ENCODE measurements around the gene FYN.

Gene FYN

DNA sequence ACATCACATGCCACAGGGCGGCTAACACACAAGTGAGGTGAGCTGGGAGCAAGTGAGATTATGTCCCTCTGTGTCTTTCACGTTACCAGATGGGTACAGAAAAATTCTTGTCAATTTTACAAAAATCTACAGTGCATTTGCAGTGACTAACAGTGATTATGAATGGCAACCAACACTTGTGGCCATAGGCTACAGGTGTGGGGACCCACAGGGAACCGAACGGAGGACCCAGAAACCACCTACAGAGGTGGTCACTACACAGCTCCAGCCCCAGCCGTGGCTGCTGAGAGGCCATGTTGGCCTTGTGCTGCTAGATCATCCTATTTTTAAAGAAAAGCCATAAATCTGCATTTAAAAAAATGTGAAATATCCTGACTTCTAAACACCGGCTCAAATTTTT lies 50.2 kb downstream of the FYN start:
- no peak overlapping the region for H3K4me3 ChIP-seq (replicated peaks in 1 of 2; ENCODE audit: low read depth in 2 of 2, low read length in 2 of 2)
- TF ChIP-seq, protein P1, sequence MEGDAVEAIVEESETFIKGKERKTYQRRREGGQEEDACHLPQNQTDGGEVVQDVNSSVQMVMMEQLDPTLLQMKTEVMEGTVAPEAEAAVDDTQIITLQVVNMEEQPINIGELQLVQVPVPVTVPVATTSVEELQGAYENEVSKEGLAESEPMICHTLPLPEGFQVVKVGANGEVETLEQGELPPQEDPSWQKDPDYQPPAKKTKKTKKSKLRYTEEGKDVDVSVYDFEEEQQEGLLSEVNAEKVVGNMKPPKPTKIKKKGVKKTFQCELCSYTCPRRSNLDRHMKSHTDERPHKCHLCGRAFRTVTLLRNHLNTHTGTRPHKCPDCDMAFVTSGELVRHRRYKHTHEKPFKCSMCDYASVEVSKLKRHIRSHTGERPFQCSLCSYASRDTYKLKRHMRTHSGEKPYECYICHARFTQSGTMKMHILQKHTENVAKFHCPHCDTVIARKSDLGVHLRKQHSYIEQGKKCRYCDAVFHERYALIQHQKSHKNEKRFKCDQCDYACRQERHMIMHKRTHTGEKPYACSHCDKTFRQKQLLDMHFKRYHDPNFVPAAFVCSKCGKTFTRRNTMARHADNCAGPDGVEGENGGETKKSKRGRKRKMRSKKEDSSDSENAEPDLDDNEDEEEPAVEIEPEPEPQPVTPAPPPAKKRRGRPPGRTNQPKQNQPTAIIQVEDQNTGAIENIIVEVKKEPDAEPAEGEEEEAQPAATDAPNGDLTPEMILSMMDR (IDR thresholded peaks at IDR 0.05; ENCODE audit: low read depth, low read length) = no peak
- no peak for DNase-seq (ENCODE audit: low read depth in 2 of 2)

DNA sequence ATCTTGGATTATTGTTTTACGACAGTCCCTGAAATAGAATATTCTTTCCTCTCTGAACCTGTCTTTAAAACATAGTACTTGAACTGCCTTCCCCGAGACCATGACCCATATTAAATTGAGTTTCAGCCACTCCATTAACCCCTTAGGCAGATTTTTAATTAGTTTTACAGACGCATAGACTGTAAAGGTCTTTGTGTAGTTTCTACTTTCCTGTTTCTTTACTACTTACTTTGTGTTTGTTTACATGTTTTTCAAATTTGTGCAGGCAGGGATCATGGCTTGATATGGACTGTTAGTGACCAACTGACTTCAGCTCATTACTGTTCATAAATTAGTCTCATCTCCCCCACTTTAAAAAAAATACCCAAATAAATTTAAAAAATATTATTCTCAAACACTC lies 53.8 kb downstream of the FYN start:
- no peak for DNase-seq (ENCODE audit: low read depth in 2 of 2)
- no peak overlapping the region for H3K4me3 ChIP-seq (replicated peaks in 1 of 2; ENCODE audit: low read depth in 2 of 2, low read length in 2 of 2)
- TF ChIP-seq, protein P1 (IDR thresholded peaks at IDR 0.05; ENCODE audit: low read depth, low read length) = no peak

DNA sequence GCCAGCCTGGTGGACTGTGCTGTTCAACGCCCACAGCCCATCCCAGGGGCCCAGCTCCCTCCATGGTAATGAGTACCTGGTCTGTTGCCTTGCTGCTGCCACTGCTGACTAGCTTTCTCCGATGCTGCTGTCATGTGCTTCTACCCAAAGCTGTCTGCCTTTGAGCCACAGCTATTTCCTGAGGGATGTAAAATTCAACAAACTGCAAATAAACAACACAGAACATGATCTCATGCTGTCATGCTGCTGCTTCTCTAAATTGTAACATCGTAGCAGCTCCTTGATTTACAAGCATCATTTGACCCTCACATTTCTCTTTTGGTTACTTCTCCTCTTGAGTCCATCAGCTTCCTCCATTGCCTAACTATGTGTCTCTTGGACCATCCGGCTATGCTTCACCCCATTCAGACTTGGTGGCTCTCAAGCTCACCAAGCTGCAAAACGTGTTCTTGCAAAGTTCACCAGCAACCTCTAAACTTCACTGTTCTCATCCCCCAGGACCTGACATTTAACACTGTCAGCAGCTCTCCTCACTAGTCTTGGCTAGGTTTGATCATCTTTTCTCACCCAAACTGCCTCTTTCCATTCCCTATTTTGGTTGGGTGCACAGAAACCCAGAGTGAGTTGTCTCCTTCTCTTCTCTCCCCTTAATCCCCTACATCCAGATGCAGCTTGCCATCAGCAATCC lies 54.6 kb downstream of the FYN start:
- no peak overlapping the region for H3K4me3 ChIP-seq (replicated peaks in 1 of 2; ENCODE audit: low read depth in 2 of 2, low read length in 2 of 2)
- TF ChIP-seq, protein P1 (IDR thresholded peaks at IDR 0.05; ENCODE audit: low read depth, low read length) = no peak
- no peak for DNase-seq (ENCODE audit: low read depth in 2 of 2)

DNA sequence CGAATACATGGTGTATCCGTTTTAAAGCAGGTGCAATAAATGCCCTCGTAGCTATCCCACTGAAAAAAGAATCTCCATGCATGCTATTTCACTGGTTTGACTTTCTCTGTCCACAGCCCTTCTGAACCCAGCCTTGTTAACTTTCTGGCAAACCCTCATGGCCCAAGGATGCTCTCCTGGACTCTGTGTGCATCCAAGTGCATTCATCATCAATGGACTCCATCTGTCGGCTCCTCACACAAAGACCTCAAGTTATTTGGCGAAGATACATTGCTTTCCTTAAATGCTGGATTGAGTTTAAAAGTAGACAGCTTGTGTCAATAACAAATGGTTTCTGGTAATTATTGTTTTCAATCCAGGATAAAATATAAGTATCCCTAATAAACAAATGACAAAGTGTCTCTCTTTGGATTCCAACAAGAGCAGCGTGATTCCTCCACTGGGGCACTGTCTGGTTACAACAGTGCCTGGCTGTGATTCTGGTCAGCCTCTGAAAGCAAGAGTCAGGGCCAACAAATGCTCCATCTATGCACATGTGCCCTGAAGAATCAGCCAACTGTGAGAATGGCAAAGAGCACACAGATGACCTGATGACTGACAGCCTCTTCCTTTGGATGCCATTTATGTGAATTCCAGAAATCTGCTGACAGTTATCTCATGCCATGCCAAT lies 55.7 kb downstream of the FYN start:
- no peak for DNase-seq (ENCODE audit: low read depth in 2 of 2)
- H3K4me3 ChIP-seq (replicated peaks in 1 of 2; ENCODE audit: low read depth in 2 of 2, low read length in 2 of 2) = no peak overlapping the region
- TF ChIP-seq, protein P1 (IDR thresholded peaks at IDR 0.05; ENCODE audit: low read depth, low read length) = no peak

DNA sequence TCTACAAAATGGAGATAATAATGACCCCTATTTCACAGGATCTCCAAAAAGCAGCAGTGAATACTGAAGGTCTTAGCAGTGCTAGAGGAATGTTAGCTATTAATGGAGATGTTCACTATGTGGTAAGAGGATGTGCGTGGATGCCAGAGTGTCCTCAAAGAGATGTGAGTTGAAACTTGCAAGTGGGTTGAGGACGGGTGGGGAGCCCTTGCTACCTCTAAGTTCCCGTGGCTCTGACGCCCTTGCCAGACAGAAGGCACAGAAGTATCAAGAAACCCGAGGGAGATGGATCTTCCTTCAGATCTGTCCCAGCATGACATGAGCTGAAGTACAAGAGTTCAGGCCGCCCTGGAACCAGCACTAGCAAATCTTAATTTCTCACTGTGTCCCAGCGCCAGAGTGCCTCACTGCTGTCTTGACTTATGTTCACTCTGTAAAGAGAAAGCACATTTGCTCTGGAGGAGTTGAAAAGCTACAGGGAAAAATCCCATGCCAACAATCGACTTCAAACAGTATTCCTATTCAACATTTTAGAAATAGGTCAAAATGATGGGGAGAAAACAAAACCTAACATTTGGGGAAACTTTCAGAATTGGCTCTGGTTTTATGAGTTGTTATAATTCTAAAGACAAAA lies 59.5 kb downstream of the FYN start:
- DNase-seq (ENCODE audit: low read depth in 2 of 2) = peak in 1 of 2 donors; percentile 41
- TF ChIP-seq, protein P1 (IDR thresholded peaks at IDR 0.05; ENCODE audit: low read depth, low read length) = no peak
- no peak overlapping the region for H3K4me3 ChIP-seq (replicated peaks in 1 of 2; ENCODE audit: low read depth in 2 of 2, low read length in 2 of 2)

DNA sequence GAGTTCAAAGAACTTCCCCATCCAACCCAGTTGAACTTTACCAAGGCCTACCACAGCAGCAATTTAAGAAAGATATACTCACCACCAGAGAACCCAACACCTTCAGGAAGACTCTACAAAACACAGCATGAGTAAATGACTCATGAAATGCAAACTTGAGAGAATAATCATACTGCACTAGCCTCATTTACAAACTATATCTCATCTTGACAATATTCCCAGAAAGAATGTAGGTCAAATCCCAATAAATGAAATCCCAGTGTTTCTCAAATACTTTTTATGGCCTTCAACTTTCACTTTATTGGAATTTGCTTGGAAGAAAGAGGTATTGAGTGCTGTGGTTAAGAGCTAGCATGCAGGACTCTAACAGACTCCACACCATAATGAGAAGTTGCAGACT lies 60.0 kb downstream of the FYN start:
- peak; percentile 17 to 38 for DNase-seq (ENCODE audit: low read depth in 2 of 2)
- TF ChIP-seq, protein P1 (IDR thresholded peaks at IDR 0.05; ENCODE audit: low read depth, low read length) = no peak
- no peak overlapping the region for H3K4me3 ChIP-seq (replicated peaks in 1 of 2; ENCODE audit: low read depth in 2 of 2, low read length in 2 of 2)

Measured in cardiac fibroblast (primary cell).